HepG2 (cell line): Measurements from ENCODE around the gene CADM1. TPM values are rescaled to one million over a fixed set of nuclear protein-coding genes. Genes with fewer than 3 reads are reported as not detected.

Source experiments
- ARNT2 ChIP-seq: sonication (generic); formaldehyde crosslinking; IDR thresholded peaks from 2 replicates; pipeline ENCODE4 v1.8.0; 2022; ENCODE audit warnings: mild to moderate bottlenecking, low read depth, missing genetic modification reagents, moderate library complexity
- BCL6 ChIP-seq: IDR thresholded peaks from 2 replicates; pipeline ENCODE4 v1.6.1; 2016; ENCODE audit warnings: missing genetic modification reagents, missing compliant biosample characterization
- CCDC6 ChIP-seq: sonication (generic); formaldehyde crosslinking; IDR thresholded peaks from 2 replicates; pipeline ENCODE4 v1.8.1; 2022; ENCODE audit warnings: mild to moderate bottlenecking, missing genetic modification reagents, moderate library complexity
- CHD4 ChIP-seq: fragments of 200-600 bp; sonication (generic); IDR thresholded peaks from 2 replicates; pipeline ENCODE4 v1.7.0; 2017; ENCODE audit warnings: mild to moderate bottlenecking, low read length, borderline replicate concordance
- CREB1 ChIP-seq, 2 experiments: fragments of 450-650 bp in 1 of 2; IDR thresholded peaks; 2 replicates each; pipeline ENCODE4 v1.6.1; 2016 to 2017; ENCODE audit warnings: control low read depth in 1 of 2, mild to moderate bottlenecking in 1 of 2, missing compliant biosample characterization in 1 of 2, missing genetic modification characterization in 1 of 2
- DNMT3B ChIP-seq: conservative IDR thresholded peaks from 2 replicates; pipeline ENCODE4 v1.6.1; 2016; ENCODE audit warnings: missing biosample characterization, control low read depth
- EP300 ChIP-seq, 3 experiments: sonication (generic) in 1 of 3; formaldehyde crosslinking in 1 of 3; IDR thresholded peaks; 2 replicates each; pipeline versions ENCODE4 v1.5.1 to v1.6.1; 2011 to 2020; ENCODE audit warnings: low read depth in 2 of 3, low read length in 2 of 3, borderline replicate concordance in 1 of 3, improper control_type of control experiment in 1 of 3, mild to moderate bottlenecking in 1 of 3, missing genetic modification reagents in 1 of 3, moderate library complexity in 1 of 3
- GLI4 ChIP-seq: sonication (generic); formaldehyde crosslinking; IDR thresholded peaks from 2 replicates; pipeline ENCODE4 v1.5.1; 2020; ENCODE audit warnings: missing genetic modification reagents, mild to moderate bottlenecking, moderate library complexity, borderline replicate concordance
- JDP2 ChIP-seq: sonication (generic); formaldehyde crosslinking; IDR thresholded peaks from 2 replicates; pipeline ENCODE4 v1.8.1; 2022; ENCODE audit warnings: missing genetic modification reagents, borderline replicate concordance
- KAT8 ChIP-seq: IDR thresholded peaks from 2 replicates; pipeline ENCODE4 v1.6.1; 2016; ENCODE audit warnings: missing genetic modification reagents, missing compliant biosample characterization
- NFE2L2 ChIP-seq: fragments of 150-350 bp; IDR thresholded peaks from 2 replicates; pipeline ENCODE4 v1.6.1; 2014; ENCODE audit warnings: low read length
- PHF21A ChIP-seq: sonication (generic); formaldehyde crosslinking; IDR thresholded peaks from 2 replicates; pipeline ENCODE4 v1.5.0; 2020; ENCODE audit warnings: mild to moderate bottlenecking, missing genetic modification reagents
- POLR2G ChIP-seq: fragments of 200-400 bp; formaldehyde crosslinking; IDR thresholded peaks from 2 replicates; pipeline ENCODE4 v1.6.1; 2018; ENCODE audit warnings: mild to moderate bottlenecking, low read depth, low read length, moderate library complexity
- SIX1 ChIP-seq: sonication (generic); formaldehyde crosslinking; IDR thresholded peaks from 2 replicates; pipeline ENCODE4 v1.4.0; 2020; ENCODE audit warnings: missing genetic modification reagents, borderline replicate concordance
- THYN1 ChIP-seq: sonication (generic); formaldehyde crosslinking; IDR thresholded peaks from 2 replicates; pipeline ENCODE4 v1.8.1; 2023; ENCODE audit warnings: low read depth, mild to moderate bottlenecking, moderate library complexity, missing genetic modification reagents, borderline replicate concordance
- WIZ ChIP-seq: sonication (generic); formaldehyde crosslinking; IDR thresholded peaks from 2 replicates; pipeline ENCODE4 v1.5.1; 2020; ENCODE audit warnings: mild to moderate bottlenecking, missing genetic modification reagents
- ZFP36L2 ChIP-seq: sonication (generic); formaldehyde crosslinking; IDR thresholded peaks from 2 replicates; pipeline ENCODE4 v1.4.0; 2020; ENCODE audit warnings: missing genetic modification reagents
- ZNF282 ChIP-seq: fragments of 450-650 bp; IDR thresholded peaks from 2 replicates; pipeline ENCODE4 v1.6.1; 2018; ENCODE audit not compliant: partially characterized antibody
- ZNF331 ChIP-seq: sonication (generic); formaldehyde crosslinking; IDR thresholded peaks from 2 replicates; pipeline ENCODE4 v1.4.0; 2020; ENCODE audit warnings: missing genetic modification reagents
- ZNF780A ChIP-seq: sonication (generic); formaldehyde crosslinking; IDR thresholded peaks from 2 replicates; pipeline ENCODE4 v1.8.0; 2022; ENCODE audit warnings: mild to moderate bottlenecking, missing genetic modification reagents, moderate library complexity
- polyA plus RNA-seq, 8 experiments: library from polyadenylated mRNA; depleted of rRNA in 3 of 8; stranded (reverse) in 7 of 8; unstranded in 1 of 8; fragments of >200 nt; fragmentation: Illumina TruSeq in 4 of 8; extraction: Trizol in 4 of 8; gene quantifications; 2 replicates each; pipeline versions ENCODE4 v1.2.1 to v1.2.3, GENCODE V29; 2011 to 2016; ENCODE audit warnings: low read depth in 4 of 8, missing spikeins in 1 of 8, mixed read lengths in 1 of 8; ENCODE audit not compliant: insufficient read depth in 1 of 8
- total RNA-seq, 5 experiments: library from RNA; depleted of rRNA; stranded (reverse); fragments of >200 nt; fragmentation: Illumina TruSeq; extraction: Trizol; gene quantifications; 2 replicates each; pipeline ENCODE4 v1.2.3, GENCODE V29; 2016; ENCODE audit warnings: low read depth in 1 of 5
- TF ChIP-seq, protein P1 (sequence below): IDR thresholded peaks from 2 replicates; pipeline ENCODE4 v1.6.1; 2018; ENCODE audit warnings: missing genetic modification reagents, mild to moderate bottlenecking, missing compliant biosample characterization
- TF ChIP-seq, protein P2 (sequence below): sonication (generic); formaldehyde crosslinking; IDR thresholded peaks from 2 replicates; pipeline ENCODE4 v1.5.0; 2020; ENCODE audit warnings: missing genetic modification reagents
- TF ChIP-seq, protein P3 (sequence below): sonication (generic); formaldehyde crosslinking; IDR thresholded peaks from 2 replicates; pipeline ENCODE4 v1.5.0; 2020; ENCODE audit warnings: mild to moderate bottlenecking, missing genetic modification reagents, borderline replicate concordance
- TF ChIP-seq, protein P4 (sequence below): sonication (generic); formaldehyde crosslinking; IDR thresholded peaks from 2 replicates; pipeline ENCODE4 v1.4.0; 2020; ENCODE audit warnings: mild to moderate bottlenecking, missing genetic modification reagents

The CADM1 gene
- total and polyA plus RNA-seq, 2 of the 13 experiments (the other 11 are each of a cell fraction or from before 2014, with no cell fraction given): 71.3 to 122 TPM

DNA sequence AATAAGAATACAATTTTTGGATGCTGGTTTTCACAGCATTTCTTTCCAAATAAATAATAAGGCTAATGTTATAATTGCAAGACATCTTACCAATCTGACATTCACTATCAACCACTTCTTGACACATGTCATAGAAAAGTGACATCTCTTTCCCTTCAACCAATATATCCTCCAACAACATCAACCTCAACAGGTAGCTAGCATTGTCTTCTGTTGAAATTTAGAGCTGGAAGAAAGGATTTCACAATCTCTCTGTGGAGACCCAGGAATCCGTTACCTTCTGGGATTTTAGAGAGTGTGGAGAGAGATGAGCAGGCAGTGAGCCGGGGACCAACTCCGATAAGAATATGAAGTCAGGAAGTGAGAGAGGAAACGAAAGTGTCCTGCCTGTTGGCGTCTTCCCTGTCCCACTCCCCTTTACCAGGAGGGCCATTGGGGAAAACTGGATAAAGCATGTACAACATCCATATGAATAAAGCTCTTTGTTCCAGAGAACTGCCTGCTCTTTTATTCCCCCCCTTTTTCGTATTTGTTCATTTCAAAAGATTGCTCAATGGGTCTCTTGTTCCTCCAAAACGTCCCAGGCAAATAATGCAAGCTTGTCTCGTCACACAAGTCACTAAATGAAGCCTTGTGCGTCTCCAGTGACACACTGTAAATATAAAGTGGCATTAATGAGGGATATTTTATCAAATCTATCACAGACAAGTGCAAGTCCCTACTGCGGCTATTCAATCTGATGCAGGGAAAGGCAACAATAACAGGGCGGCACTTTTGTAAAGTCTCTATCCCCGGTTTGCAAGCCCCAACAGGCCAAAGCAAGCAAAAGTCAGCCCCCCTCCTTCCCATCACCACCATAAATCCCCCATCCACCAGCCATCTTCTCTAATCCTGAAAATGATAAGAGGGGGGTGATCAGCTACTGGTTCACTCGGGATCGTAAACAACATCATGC is 3.4 kb downstream of the CADM1 start (continued):
- TF ChIP-seq CHD4 (no peak), WIZ (CRISPR knock-in tag) (no peak), EP300 (IDR thresholded peaks at IDR 0.05; ENCODE audit: low read depth in 2 of 2, low read length in 2 of 2) (peak in 1 of 2 experiments; percentile 67; a peak in 2 of 4 replicates), EP300 (CRISPR knock-in tag; IDR thresholded peaks at IDR 0.05; ENCODE audit: borderline replicate concordance) (no peak; the same call in 1 of the 2 replicates), CREB1 (IDR thresholded peaks at IDR 0.05) (no peak; the same call in 1 of the 2 replicates), CREB1 (CRISPR knock-in tag; IDR thresholded peaks at IDR 0.05) (peak; percentile 56; the same call in 1 of the 2 replicates), JDP2 (CRISPR knock-in tag) (no peak), SIX1 (CRISPR knock-in tag) (peak; percentile 28; the same call in 1 of the 2 replicates), DNMT3B (no peak), CCDC6 (CRISPR knock-in tag) (0 out of 2 replicates have a peak, but pooled peaks have one; percentile 33), THYN1 (CRISPR knock-in tag) (no peak), KAT8 (CRISPR knock-in tag) (0 out of 2 replicates have a peak, but pooled peaks have one; percentile 21), NFE2L2 (no peak), ZNF331 (CRISPR knock-in tag) (0 out of 2 replicates have a peak, but pooled peaks have one; percentile 14), GLI4 (CRISPR knock-in tag) (no peak), ZNF780A (CRISPR knock-in tag) (no peak), PHF21A (CRISPR knock-in tag) (peak; percentile 90), ARNT2 (CRISPR knock-in tag) (no peak), ZFP36L2 (no peak), ZNF282 (no peak), POLR2G (0 out of 2 replicates have a peak, but pooled peaks have one; percentile 31), BCL6 (peak; percentile 23; the same call in 1 of the 2 replicates)
- TF ChIP-seq, protein P1, sequence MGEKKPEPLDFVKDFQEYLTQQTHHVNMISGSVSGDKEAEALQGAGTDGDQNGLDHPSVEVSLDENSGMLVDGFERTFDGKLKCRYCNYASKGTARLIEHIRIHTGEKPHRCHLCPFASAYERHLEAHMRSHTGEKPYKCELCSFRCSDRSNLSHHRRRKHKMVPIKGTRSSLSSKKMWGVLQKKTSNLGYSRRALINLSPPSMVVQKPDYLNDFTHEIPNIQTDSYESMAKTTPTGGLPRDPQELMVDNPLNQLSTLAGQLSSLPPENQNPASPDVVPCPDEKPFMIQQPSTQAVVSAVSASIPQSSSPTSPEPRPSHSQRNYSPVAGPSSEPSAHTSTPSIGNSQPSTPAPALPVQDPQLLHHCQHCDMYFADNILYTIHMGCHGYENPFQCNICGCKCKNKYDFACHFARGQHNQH (CRISPR knock-in tag): 0 out of 2 replicates have a peak, but pooled peaks have one; percentile 38
- TF ChIP-seq, protein P2, sequence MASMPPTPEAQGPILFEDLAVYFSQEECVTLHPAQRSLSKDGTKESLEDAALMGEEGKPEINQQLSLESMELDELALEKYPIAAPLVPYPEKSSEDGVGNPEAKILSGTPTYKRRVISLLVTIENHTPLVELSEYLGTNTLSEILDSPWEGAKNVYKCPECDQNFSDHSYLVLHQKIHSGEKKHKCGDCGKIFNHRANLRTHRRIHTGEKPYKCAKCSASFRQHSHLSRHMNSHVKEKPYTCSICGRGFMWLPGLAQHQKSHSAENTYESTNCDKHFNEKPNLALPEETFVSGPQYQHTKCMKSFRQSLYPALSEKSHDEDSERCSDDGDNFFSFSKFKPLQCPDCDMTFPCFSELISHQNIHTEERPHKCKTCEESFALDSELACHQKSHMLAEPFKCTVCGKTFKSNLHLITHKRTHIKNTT (CRISPR knock-in tag): no peak
- TF ChIP-seq, protein P3, sequence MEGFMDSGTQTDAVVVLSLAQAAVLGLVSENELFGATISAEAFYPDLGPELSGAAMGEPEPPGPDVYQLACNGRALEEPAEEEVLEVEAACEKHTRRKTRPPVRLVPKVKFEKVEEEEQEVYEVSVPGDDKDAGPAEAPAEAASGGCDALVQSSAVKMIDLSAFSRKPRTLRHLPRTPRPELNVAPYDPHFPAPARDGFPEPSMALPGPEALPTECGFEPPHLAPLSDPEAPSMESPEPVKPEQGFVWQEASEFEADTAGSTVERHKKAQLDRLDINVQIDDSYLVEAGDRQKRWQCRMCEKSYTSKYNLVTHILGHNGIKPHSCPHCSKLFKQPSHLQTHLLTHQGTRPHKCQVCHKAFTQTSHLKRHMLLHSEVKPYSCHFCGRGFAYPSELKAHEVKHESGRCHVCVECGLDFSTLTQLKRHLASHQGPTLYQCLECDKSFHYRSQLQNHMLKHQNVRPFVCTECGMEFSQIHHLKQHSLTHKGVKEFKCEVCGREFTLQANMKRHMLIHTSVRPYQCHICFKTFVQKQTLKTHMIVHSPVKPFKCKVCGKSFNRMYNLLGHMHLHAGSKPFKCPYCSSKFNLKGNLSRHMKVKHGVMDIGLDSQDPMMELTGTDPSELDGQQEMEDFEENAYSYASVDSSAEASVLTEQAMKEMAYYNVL (CRISPR knock-in tag): peak; percentile 43; the same call in 1 of the 2 replicates
- TF ChIP-seq, protein P4, sequence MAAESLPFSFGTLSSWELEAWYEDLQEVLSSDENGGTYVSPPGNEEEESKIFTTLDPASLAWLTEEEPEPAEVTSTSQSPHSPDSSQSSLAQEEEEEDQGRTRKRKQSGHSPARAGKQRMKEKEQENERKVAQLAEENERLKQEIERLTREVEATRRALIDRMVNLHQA (CRISPR knock-in tag): 0 out of 2 replicates have a peak, but pooled peaks have one; percentile 42
